ENCODE results near the gene FAM111B.
"Not testable (repeated sequence)": the region's sequence is repeated elsewhere in the genome, so short reads cannot be mapped to it uniquely, and the experiment has no call there.

The FAM111B gene
- long read RNA-seq: 0 reads

- peak within 1 kb of the TSS; percentile 29 for H3K4me3 ChIP-seq (replicated peaks; ENCODE audit: insufficient read depth, low read length)
- no peak for TF ChIP-seq SPI1 (IDR thresholded peaks at IDR 0.05; ENCODE audit: borderline replicate concordance, low read depth)
- no peak for TF ChIP-seq GABPA (IDR thresholded peaks at IDR 0.05; ENCODE audit: low read depth)
- TF ChIP-seq POLR2AphosphoS5 (IDR thresholded peaks at IDR 0.05; ENCODE audit: low read depth): no peak
- TF ChIP-seq, protein P1, sequence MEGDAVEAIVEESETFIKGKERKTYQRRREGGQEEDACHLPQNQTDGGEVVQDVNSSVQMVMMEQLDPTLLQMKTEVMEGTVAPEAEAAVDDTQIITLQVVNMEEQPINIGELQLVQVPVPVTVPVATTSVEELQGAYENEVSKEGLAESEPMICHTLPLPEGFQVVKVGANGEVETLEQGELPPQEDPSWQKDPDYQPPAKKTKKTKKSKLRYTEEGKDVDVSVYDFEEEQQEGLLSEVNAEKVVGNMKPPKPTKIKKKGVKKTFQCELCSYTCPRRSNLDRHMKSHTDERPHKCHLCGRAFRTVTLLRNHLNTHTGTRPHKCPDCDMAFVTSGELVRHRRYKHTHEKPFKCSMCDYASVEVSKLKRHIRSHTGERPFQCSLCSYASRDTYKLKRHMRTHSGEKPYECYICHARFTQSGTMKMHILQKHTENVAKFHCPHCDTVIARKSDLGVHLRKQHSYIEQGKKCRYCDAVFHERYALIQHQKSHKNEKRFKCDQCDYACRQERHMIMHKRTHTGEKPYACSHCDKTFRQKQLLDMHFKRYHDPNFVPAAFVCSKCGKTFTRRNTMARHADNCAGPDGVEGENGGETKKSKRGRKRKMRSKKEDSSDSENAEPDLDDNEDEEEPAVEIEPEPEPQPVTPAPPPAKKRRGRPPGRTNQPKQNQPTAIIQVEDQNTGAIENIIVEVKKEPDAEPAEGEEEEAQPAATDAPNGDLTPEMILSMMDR (IDR thresholded peaks at IDR 0.05; ENCODE audit: insufficient read depth, low read length): no peak
- no peak for TF ChIP-seq REST (IDR thresholded peaks at IDR 0.05; ENCODE audit: insufficient replicate concordance, low read depth)
- peaks cover 43% of the 10 kb centered on the region for H3K27me3 ChIP-seq (ENCODE audit: insufficient read depth, poor library complexity, severe bottlenecking)
- peak in 1 of 2 experiments; percentile 30 for DNase-seq (ENCODE audit: low read depth in 1 of 2, low spot score in 1 of 2)
- H3K27ac ChIP-seq (replicated peaks): no peak within 1 kb of the TSS
These were observed at the start of gene FAM111B for GRCh38 chr11:59106363-59107336. TSS of gene FAM111B (plus strand) at chr11:59107237. CDS start at chr11:59109626, 2,389 bp downstream.

GRCh38 chr11:59058120-59059033 lies 48.7 kb upstream of the FAM111B start:
- DNase-seq (ENCODE audit: low read depth in 1 of 2, low spot score in 1 of 2): peak; percentile 67 to 83
- not testable (repeated sequence) for H3K27ac ChIP-seq (replicated peaks); H3K27me3 ChIP-seq (ENCODE audit: insufficient read depth, poor library complexity, severe bottlenecking)
- peak overlapping the region; percentile 38 for H3K4me3 ChIP-seq (replicated peaks; ENCODE audit: insufficient read depth, low read length)
- TF ChIP-seq, protein P1 (IDR thresholded peaks at IDR 0.05; ENCODE audit: insufficient read depth, low read length): peak; percentile 90

- not testable (repeated sequence) for H3K27me3 ChIP-seq (ENCODE audit: insufficient read depth, poor library complexity, severe bottlenecking); H3K4me3 ChIP-seq (replicated peaks; ENCODE audit: insufficient read depth, low read length); DNase-seq (ENCODE audit: low read depth in 1 of 2, low spot score in 1 of 2); H3K27ac ChIP-seq (replicated peaks)
These were observed 46.9 kb upstream of the FAM111B start for GRCh38 chr11:59060096-59060495.

- Histone ChIP-seq H3K4me3 (replicated peaks; ENCODE audit: insufficient read depth, low read length) (no peak overlapping the region), H3K27ac (replicated peaks) (no peak overlapping the region), H3K27me3 (ENCODE audit: insufficient read depth, poor library complexity, severe bottlenecking) (no peaks in the 10 kb centered on the region)
- TF ChIP-seq POLR2AphosphoS5 (IDR thresholded peaks at IDR 0.05; ENCODE audit: low read depth) (no peak), SPI1 (IDR thresholded peaks at IDR 0.05; ENCODE audit: borderline replicate concordance, low read depth) (no peak), GABPA (IDR thresholded peaks at IDR 0.05; ENCODE audit: low read depth) (no peak), REST (IDR thresholded peaks at IDR 0.05; ENCODE audit: insufficient replicate concordance, low read depth) (no peak)
- TF ChIP-seq, protein P1 (IDR thresholded peaks at IDR 0.05; ENCODE audit: insufficient read depth, low read length): no peak
- no peak for DNase-seq (ENCODE audit: low read depth in 1 of 2, low spot score in 1 of 2)
These were observed 44.2 kb upstream of the FAM111B start for GRCh38 chr11:59062602-59063529.

GRCh38 chr11:59063996-59064727 lies 42.9 kb upstream of the FAM111B start:
- not testable (repeated sequence) for H3K27me3 ChIP-seq (ENCODE audit: insufficient read depth, poor library complexity, severe bottlenecking); H3K27ac ChIP-seq (replicated peaks); DNase-seq (ENCODE audit: low read depth in 1 of 2, low spot score in 1 of 2); H3K4me3 ChIP-seq (replicated peaks; ENCODE audit: insufficient read depth, low read length)
